Neural progenitor cell (in vitro differentiated cells): ENCODE results near the gene BBS9.

Source experiments
- CTCF ChIP-seq: fragments of 200-600 bp; sonication (generic); IDR thresholded peaks from 2 replicates; pipeline ENCODE4 v1.5.1; 2017; ENCODE audit warnings: antibody characterized with exemption, mild to moderate bottlenecking
- EZH2 ChIP-seq: fragments of 200-600 bp; sonication (generic); IDR thresholded peaks from 2 replicates; pipeline ENCODE4 v1.6.1; 2017; ENCODE audit warnings: antibody characterized with exemption, mild to moderate bottlenecking, moderate library complexity

GRCh38 chr7:33592718-33593117 is 463.4 kb downstream of the BBS9 start:
- TF ChIP-seq CTCF (no peak), EZH2 (no peak)
